HG03571 (cell line): ENCODE measurements around the gene GYS1.
A peak's percentile ranks its signal among the peaks of the same experiment; 100 is the strongest.

Source experiments
- ATAC-seq: cut with Tn5 transposase; IDR thresholded peaks from one replicate; pipeline ENCODE4 v1.9.1; 2021; ENCODE audit not compliant: unreplicated experiment

Gene GYS1

DNA sequence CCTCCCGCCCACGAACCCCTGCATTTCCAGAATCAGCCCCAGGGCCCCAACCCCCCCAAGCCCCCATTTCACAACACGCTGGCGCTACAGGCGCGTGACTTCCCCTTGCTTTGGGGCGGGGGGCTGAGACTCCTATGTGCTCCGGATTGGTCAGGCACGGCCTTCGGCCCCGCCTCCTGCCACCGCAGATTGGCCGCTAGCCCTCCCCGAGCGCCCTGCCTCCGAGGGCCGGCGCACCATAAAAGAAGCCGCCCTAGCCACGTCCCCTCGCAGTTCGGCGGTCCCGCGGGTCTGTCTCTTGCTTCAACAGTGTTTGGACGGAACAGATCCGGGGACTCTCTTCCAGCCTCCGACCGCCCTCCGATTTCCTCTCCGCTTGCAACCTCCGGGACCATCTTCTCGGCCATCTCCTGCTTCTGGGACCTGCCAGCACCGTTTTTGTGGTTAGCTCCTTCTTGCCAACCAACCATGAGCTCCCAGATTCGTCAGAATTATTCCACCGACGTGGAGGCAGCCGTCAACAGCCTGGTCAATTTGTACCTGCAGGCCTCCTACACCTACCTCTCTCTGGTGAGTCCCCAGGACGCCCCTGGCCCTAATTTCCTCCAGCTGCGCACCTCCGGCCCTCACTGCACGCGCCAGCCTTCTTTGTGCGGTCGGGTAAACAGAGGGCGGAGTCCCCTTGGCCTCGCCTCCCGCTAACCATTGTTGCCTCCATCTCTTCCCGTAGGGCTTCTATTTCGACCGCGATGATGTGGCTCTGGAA lies 27.9 kb downstream of the GYS1 start, which contains the start of gene FTL:
Gene FTL (plus strand): TSS at position 270 of the 766 bp plus-strand sequence. CDS start 199 bp downstream, at position 469.
- peak; percentile 53 for ATAC-seq

DNA sequence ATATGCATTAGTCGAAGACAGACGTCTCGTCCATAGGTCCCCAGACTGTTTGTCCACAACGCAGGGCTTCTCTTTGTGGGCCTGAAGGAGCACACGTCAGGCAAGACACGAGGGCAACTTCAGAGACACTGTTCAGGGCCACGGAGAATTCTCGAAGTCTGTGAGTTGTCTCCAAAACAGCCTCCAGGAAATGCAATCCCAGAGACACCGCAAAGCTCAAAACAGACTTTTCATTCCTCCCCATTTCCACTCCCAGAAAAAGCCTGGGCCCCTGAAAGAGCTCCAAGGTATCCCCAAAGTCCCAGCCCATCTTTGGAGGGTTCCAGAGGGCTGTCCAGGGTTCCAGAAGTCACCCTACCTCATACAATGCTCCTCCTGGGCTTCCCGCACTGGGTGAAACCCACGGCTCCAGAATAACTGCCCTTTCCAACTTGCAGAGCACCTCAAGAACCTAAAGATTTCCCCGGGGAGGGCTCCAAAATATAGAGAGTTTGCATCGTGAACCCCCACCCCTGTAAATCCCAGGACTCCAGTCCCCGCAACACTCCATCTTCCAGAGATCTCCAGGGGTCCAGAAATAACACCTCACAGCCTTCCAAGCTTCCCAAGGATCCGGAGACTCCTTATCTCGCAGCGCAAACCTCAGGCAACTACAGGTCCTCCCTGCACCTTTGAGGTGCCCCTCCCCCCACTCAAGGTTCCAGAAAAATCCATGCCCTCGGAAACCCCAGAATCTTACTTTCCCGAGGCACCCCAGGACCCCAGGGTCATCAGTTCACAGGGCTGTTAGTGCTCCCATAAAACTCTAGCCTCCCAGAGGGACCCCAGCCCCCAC lies 28.7 kb downstream of the GYS1 start:
- no peak for ATAC-seq

DNA sequence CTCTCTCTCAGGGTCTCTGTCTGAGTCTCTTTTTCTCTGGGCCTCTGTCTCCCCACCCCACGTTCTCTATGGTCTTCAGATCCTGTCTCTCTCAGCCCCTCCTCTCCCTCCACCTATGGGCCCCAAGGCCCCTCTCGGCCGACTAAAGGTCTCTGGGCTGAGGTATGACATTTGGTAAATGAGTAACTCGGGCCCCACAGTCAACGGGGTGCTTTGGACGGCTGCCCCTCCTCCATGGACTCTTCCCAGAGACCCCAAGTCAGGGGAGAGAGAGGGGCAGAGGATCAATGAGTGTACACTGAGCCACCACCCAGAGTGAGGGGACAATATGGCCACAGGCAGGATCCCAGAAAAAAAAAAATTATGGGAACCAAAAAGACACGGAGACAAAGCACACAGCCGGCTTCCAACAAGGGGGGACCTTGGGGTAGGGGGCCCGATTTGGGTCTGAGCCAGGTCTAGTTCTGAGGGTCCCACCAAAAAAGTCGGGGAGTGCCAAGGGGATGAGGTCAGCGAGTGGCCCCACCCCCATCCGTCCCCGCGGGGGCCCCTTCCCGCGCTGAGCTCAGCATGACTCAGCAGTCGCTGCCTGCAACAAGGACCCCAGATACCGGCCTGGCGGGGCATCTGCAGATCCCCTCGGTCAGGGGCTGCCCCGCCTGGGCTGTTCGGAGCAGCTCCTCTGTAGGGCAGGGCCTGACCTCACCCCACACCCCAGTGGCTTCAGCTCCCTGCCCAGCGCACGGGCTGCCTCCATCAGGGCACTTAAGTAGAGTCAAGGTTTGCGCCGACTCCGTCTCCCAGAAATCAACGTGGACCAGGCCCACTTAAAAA lies 29.5 kb downstream of the GYS1 start:
- ATAC-seq = no peak

DNA sequence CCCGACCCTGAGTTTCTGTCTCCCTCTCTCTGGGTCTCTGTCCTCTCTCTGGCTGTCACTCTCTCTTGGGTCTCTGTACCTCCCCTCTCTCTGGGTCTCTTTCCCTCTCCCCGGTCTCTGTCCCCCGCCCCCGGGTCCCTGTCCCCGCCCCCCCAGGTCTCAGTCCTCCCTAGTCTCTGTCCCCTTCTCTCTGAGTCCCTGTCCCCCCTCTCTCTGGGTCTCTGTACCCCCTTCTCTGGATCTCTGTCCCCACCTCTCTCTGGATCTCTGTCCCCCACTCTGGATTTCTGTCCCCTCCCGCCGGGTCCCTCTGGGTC lies 30.3 kb downstream of the GYS1 start:
- ATAC-seq = no peak

DNA sequence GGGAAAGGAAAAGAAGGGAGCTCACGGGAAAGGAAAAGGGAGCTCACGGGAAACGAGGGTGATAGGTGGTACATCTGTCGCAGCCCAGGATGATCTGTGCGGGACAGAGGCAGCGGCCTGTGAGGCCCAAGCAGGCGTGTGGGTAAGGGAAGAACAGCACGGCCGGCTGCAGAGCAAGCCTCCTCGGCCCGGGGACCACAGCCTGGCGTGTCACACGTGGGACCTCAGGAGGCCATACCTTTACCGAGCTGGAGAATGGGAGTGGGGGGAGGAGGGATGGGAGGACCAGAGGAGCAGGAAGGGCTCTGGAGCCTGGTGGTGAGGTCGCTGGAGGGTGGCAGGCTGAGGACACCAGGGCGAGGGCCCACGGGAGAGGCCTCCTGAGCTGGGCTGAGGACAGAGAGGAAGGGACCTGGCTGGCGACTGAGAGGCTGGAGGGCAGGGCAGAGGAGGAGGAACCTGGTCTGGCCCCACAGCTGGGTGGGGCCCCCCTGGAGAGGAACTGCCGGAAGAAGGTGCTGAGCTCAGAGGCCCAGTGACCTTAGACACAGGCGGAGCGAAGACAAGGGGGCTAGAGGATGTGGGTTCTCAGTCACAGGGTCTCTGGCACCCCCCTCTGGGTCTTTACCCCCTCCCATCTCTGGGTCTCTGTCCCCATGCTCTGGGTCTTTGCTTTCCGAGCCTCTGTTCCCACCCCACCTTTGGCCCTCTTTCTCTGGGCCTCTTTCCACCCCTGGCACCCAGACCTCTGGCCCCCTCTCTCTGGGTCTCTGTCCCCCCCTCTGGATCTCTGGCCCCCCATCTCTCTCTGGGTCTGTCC lies 30.9 kb downstream of the GYS1 start:
- peak; percentile 39 for ATAC-seq

DNA sequence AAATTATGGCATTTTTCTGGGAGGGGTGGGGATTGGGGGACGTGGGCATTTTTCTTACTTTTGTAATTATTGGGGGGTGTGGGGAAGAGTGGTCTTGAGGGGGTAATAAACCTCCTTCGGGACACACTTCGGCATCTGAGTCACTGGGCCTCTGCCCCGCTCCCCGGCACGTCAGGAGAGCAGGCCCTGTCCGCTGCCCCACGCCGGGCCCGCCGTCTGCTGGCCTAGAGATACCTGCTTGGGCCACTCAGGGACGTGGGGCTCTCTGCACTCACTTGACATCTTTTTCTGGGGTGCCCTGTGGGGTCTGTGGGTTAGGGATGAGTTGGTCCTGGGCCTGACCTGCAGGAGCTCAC lies 31.5 kb downstream of the GYS1 start:
- ATAC-seq = no peak

DNA sequence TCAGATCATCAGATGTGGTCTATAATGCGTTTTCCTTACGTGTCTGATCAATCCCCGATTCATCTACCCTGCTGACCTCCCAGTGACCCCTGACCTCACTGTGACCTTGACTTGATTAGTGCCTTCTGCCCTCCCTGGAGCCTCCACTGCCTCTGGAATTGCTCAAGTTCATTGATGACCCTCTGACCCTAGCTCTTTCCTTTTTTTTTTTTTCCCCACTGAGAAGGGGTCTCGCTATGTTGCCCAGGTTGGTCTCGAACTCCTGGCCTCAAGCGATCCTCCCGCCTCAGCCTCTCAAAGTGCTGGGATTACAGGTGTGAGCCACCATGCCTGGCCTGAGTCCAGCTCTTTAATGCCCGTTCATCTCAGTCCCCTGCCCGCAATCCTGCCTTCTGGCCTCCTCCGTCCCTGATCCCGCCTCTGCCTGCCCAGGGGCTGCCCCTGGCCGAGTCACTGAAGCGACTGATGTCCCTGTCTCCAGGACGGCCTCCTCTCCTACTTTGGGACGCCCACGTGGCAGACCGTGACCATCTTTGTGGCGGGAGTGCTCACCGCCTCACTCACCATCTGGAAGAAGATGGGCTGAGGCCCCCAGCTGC lies 32.0 kb downstream of the GYS1 start:
- no peak for ATAC-seq

- no peak for ATAC-seq
Observed at GRCh38 chr19:48959341-48960239, 33.5 kb downstream of the GYS1 start.

- ATAC-seq = no peak
Observed at GRCh38 chr19:48958006-48958405, 35.1 kb downstream of the GYS1 start.

DNA sequence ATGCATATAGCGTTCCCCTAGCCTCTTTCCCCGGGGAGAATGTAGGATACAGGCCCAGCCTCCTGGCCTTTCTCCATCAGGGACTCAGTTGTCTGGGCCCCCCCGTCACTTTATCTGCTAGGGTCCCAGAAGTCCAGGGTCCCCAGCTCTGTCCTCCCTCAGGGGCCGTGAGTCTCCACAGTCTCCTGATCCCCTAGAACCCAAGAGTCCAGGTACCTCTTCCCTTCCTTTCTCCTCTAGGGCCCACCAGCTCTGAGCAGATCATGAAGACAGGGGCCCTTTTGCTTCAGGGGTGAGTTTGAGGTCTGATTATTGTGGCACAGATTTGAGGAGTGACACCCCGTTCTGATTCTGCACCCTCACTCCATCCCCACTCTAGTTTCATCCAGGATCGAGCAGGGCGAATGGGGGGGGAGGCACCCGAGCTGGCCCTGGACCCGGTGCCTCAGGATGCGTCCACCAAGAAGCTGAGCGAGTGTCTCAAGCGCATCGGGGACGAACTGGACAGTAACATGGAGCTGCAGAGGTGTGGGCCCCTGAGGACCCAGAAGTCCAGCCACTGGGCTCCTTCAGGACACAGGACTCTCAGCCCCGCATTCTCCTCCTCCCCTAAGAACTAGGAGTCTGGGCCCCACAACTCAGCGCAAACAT lies 37.7 kb downstream of the GYS1 start:
- ATAC-seq = no peak

GRCh38 chr19:48954595-48955307 lies 38.4 kb downstream of the GYS1 start, which contains the start of gene BAX:
BAX (plus strand) TSS chr19:48954875; CDS start chr19:48954929, 54 bp downstream.
- peak; percentile 77 for ATAC-seq

DNA sequence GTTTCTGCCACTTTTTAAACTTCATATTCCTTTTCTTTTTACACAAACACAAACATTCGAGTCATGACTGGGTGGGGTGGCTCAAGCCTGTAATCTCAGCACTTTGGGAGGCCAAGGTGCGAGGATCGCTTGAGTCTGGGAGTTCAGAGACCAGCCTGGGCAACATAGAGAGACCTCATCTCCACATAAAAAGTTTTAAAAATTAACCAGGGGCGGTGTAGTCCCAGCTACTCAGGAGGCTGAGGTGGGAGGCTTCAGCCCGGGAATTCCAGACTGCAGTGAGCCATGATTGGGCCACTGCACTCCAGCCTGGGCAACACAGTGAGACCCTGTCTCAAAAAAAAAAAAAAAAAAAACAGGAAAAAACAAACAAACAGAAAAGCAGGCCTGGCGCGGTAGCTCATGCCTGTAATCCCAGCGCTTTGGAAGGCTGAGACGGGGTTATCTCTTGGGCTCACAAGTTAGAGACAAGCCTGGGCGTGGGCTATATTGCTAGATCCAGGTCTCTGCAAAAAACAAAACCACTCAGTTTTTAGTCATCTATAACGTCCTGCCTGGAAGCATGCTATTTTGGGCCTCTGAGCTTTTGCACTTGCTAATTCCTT lies 39.0 kb downstream of the GYS1 start:
- ATAC-seq = no peak

DNA sequence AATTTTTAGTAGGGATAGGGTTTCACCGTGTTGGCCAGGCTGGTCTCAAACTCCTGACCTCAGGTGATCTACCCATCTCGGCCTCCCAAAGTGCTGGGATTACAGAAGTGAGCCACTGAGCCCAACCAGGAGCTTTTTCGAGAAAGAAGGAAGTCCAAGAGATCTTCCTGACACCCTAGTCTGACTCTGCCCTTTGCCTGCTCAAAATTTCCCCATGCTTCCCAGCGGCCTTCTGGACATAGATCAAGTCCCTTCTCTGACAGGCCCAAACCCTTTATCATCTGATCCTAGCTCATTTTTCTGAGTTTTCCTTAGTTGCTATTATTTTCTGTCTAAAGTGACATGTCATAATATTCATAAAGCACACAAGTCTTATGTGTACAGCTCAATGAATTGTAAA lies 40.0 kb downstream of the GYS1 start:
- ATAC-seq = no peak

- ATAC-seq = no peak
Observed at GRCh38 chr19:48950830-48951519, 42.1 kb downstream of the GYS1 start.

GRCh38 chr19:48950159-48950558 lies 43.0 kb downstream of the GYS1 start:
- no peak for ATAC-seq

GRCh38 chr19:48947258-48947542 lies 45.9 kb downstream of the GYS1 start:
- no peak for ATAC-seq
